Fibroblast of villous mesenchyme (primary cell): ENCODE results near the gene FAAH. TPM values are rescaled to one million over a fixed set of nuclear protein-coding genes. Genes with fewer than 3 reads are reported as not detected.

ENCODE experiments used
- DNase-seq: peaks from one replicate; pipeline ENCODE4 v3.0.0-alpha.2; 2010; ENCODE audit warnings: low read depth
- H3K4me3 ChIP-seq: 2 replicates; pipeline ENCODE4 v1.5.1; 2011; ENCODE audit warnings: low read depth, mild to moderate bottlenecking, low read length
- CTCF ChIP-seq: IDR thresholded peaks from 2 replicates; pipeline ENCODE4 v1.5.1; 2012; ENCODE audit warnings: low read depth, mild to moderate bottlenecking, low read length; ENCODE audit not compliant: insufficient read depth
- total RNA-seq: library from RNA; depleted of rRNA; stranded (reverse); fragments of >200 nt; gene quantifications from 2 replicates; pipeline ENCODE4 v1.2.3, GENCODE V29; 2012

The FAAH gene
- total RNA-seq, 1 donor = 0.86 TPM

- no peak overlapping the region for H3K4me3 ChIP-seq
- no peak for TF ChIP-seq CTCF
- DNase-seq = no peak
Measured at GRCh38 chr1:46379996-46380395, 14.1 kb upstream of the FAAH start.

DNA sequence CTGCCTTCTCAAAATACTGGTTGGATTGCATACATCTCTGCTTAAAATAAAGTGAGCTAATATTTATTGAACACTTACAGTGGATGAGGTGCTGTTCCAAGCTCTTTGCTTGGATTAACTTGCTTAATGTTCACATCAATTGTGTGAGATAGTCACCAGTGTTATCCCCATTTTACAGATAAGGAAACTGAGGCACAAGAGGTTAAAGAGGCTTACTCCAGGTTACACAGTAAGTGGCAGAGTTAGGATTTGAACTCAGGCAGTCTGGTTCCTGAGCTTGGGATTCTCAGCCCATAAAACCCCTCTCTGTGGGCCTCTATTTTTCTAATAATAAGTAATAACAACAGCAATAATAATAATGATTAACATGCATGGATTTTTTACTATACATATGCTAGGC is 13.6 kb upstream of the FAAH start:
- no peak for DNase-seq
- TF ChIP-seq CTCF = no peak
- H3K4me3 ChIP-seq = no peak overlapping the region

- no peak for TF ChIP-seq CTCF
- no peak overlapping the region for H3K4me3 ChIP-seq
- DNase-seq = no peak
Measured at GRCh38 chr1:46393510-46393909, 607 bp upstream of the FAAH start.

DNA sequence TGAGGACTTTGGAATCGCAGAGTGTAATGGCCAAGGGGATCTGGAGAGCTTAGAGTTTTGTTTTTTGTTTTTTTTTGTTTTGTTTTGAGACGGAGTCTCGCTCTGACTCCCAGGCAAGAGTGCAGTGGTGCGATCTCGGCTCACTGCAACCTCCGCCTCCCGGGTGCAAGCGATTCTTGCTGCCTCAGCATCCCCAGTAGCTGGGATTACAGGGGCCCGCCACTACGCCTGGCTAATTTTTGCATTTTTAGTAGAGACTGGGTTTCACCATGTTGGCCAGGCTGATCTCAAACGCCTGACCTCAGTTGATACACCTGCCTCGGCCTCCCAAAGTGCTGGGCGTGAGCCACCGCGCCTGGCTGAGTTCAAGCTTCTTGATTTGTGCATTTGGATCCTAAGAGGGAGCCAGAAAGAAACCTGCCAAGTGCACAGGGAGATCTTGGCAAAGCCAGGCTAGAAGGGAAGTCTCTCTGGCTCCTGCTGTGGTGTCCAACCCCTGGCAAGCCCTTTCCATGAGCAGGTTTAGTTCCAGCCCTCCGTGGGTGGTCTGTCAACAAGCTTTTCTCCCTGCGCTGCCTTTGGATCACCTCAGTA is 852 bp downstream of the FAAH start:
- DNase-seq = no peak
- TF ChIP-seq CTCF = no peak
- H3K4me3 ChIP-seq = no peak overlapping the region

DNA sequence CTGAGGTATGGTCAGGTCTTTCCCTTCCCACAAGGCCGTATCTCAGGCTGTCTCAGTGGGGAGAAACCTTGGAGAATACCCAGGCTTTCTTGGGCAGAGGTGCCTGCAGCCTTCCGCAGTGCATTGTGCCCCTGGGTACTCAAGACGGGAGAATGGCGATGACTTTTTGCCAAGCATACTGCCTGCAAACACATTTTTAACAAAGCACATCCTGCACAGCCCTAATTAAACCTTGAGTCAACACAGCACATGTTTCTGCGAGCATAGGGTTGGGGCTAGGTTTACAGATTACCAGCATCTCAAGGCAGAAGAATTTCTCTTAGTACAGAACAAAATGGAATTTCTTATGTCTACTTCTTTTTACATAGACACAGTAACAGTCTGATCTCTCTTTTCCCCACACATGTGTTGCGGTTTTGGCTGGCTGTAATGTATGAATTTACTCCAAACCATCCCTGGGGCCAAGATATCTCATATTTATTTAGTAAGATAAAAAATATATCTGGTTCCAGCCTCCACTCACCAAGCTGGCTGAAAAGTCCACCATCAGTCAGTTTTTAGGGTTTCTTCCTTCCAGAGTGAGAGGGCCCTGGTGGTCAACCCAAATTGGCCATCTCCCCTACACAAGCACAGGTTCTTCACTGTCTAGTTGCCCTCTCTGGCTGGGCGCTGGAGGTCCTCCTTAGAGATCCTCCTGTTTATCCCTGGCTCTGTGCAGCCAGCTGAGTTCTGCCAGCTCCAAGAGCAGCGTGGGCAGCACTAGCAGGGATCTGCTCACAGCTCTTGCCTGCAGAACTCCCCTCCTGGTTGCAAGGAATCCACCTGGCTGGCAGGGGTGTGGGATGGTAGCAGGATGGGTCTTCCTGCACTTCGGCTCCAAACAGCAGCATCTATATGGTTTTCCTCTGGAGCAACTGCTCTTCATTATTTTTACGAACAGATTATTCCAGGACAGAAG is 2.6 kb downstream of the FAAH start:
- no peak overlapping the region for H3K4me3 ChIP-seq
- DNase-seq = no peak
- no peak for TF ChIP-seq CTCF

GRCh38 chr1:46399307-46399706 is 5.2 kb downstream of the FAAH start:
- DNase-seq = no peak
- no peak overlapping the region for H3K4me3 ChIP-seq
- TF ChIP-seq CTCF = no peak
